Adrenal gland (tissue), 12 donors: ENCODE results near the gene ASB1. TPM values are rescaled to one million over a fixed set of nuclear protein-coding genes. Genes with fewer than 3 reads are reported as not detected.

Experiments
- DNase-seq, 7 donors: peaks; one replicate each; pipeline ENCODE4 v3.0.0-alpha.2; 2019 to 2020
- H3K27ac ChIP-seq, 5 donors: fragments of 200-600 bp; sonication (generic) in 4 of 5; 1 replicate in 3 of 5; 2 replicates in 2 of 5; pipeline versions ENCODE4 v1.5.1 to v1.8.0; 2016 to 2020; ENCODE audit warnings: mild to moderate bottlenecking in 1 of 5
- H3K27me3 ChIP-seq: fragments of 200-600 bp; 2 replicates; pipeline ENCODE4 v1.8.0; 2021
- H3K36me3 ChIP-seq, 2 donors: fragments of 200-600 bp; replicated peaks in 1 of 2; 1 replicate in 1 of 2; 2 replicates in 1 of 2; pipeline versions ENCODE4 v1.5.1 to v1.8.0; 2018 to 2022
- H3K4me1 ChIP-seq, 2 donors: fragments of 200-600 bp; replicated peaks in 1 of 2; 1 replicate in 1 of 2; 2 replicates in 1 of 2; pipeline versions ENCODE4 v1.5.1 to v1.8.0; 2018 to 2021
- H3K4me3 ChIP-seq, 4 donors: fragments of 200-600 bp; sonication (generic) in 3 of 4; one replicate each; pipeline ENCODE4 v1.5.1; 2016 to 2018
- H3K9me3 ChIP-seq, 3 donors: fragments of 200-600 bp; sonication (generic) in 1 of 3; replicated peaks in 1 of 3; 1 replicate in 2 of 3; 2 replicates in 1 of 3; pipeline versions ENCODE4 v1.5.1 to v1.8.0; 2016 to 2021
- POLR2A ChIP-seq, 2 donors: fragments of 450-650 bp; IDR thresholded peaks; one replicate each; pipeline ENCODE4 v1.6.1; 2017; ENCODE audit warnings: antibody characterized with exemption in 2 of 2, mild to moderate bottlenecking in 2 of 2, moderate library complexity in 1 of 2
- WGBS, 4 donors: extraction: QIAGEN DNeasy Blood & Tissue Kit in 2 of 4; methylation state at CpG; one replicate each; pipeline versions ENCODE4 v1.1.5 to v1.1.7; 2013 to 2017; 5-methylcytosine and 5-hydroxymethylcytosine counted together
- intact Hi-C, 2 donors: fragments of 100-400 bp; cut with DNase I; formaldehyde crosslinking; loops; one replicate each; pipeline versions ENCODE4 v1.14.1 to v1.15.0; 2022 to 2023
- polyA plus RNA-seq, 3 donors: library from polyadenylated mRNA; stranded (reverse); fragments of 200-250 nt in 2 of 3; fragments of 350-450 nt in 1 of 3; fragmentation: Illumina TruSeq in 1 of 3; extraction: RNeasy Lipid Tissue Mini Kit (QIAGEN cat#74804) in 1 of 3; gene quantifications; one replicate each; pipeline ENCODE4 v1.2.3, GENCODE V29; 2013 to 2014
- total RNA-seq, 9 donors: library from RNA; depleted of rRNA in 4 of 9; stranded (reverse); fragments of >200 nt in 4 of 9; fragments of 120-200 nt in 1 of 9; fragmentation: NEBNext Ultra II Directional in 1 of 9; extraction: Animal tissue kit (Norgen Biotek cat#: 25700) in 1 of 9; gene quantifications; one replicate each; pipeline versions ENCODE4 v1.1.0 to v1.2.4, GENCODE V29; 2013 to 2023
- TF ChIP-seq, protein P1 (sequence below), 6 experiments: fragments of 450-650 bp in 4 of 6; fragments of 200-600 bp in 2 of 6; sonication (generic) in 1 of 6; IDR thresholded peaks; 1 replicate in 5 of 6; 2 replicates in 1 of 6; pipeline versions ENCODE4 v1.5.1 to v1.8.0; 2016 to 2021; ENCODE audit warnings: antibody characterized with exemption in 6 of 6, mild to moderate bottlenecking in 2 of 6, moderate library complexity in 1 of 6
- donor health status: healthy with polysubstance abuse.
- donor health status: Bipolar disorder and iron deficiency.
- donor health status: DM: yes; HTN: yes; CAD: no.
- donor health status: DM: no; HTN: no; CAD: no.
- donor health status: DM: no; HTN: no; CAD: no.
- donor health status: DM: yes; HTN: yes; CAD: no.

ASB1 gene
- total and polyA plus RNA-seq, 12 donors, result 12.2 to 28.8 (median 19.6) TPM

- H3K9me3 ChIP-seq, result peaks cover 0 to 7% (median 0%) of the 10 kb centered on the region in 3 donors
- H3K27ac ChIP-seq, result no peak overlapping the region
- TF ChIP-seq, protein P1, sequence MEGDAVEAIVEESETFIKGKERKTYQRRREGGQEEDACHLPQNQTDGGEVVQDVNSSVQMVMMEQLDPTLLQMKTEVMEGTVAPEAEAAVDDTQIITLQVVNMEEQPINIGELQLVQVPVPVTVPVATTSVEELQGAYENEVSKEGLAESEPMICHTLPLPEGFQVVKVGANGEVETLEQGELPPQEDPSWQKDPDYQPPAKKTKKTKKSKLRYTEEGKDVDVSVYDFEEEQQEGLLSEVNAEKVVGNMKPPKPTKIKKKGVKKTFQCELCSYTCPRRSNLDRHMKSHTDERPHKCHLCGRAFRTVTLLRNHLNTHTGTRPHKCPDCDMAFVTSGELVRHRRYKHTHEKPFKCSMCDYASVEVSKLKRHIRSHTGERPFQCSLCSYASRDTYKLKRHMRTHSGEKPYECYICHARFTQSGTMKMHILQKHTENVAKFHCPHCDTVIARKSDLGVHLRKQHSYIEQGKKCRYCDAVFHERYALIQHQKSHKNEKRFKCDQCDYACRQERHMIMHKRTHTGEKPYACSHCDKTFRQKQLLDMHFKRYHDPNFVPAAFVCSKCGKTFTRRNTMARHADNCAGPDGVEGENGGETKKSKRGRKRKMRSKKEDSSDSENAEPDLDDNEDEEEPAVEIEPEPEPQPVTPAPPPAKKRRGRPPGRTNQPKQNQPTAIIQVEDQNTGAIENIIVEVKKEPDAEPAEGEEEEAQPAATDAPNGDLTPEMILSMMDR (IDR thresholded peaks at IDR 0.05), result no peak
- no peak for TF ChIP-seq POLR2A (IDR thresholded peaks at IDR 0.05)
- H3K36me3 ChIP-seq, result no peaks in the 10 kb centered on the region
- intact Hi-C loops, result no loop called here
- 78 to 90% (median 86%) methylated on average over 1 of the region's 1 CpG for WGBS, 4 donors
- H3K4me3 ChIP-seq, result no peak overlapping the region
- DNase-seq, result no peak
- H3K4me1 ChIP-seq, result no peaks in the 10 kb centered on the region
- H3K27me3 ChIP-seq, result no peaks in the 10 kb centered on the region
Observed at GRCh38 chr2:238469155-238469554, 42.4 kb downstream of the ASB1 start.

DNA sequence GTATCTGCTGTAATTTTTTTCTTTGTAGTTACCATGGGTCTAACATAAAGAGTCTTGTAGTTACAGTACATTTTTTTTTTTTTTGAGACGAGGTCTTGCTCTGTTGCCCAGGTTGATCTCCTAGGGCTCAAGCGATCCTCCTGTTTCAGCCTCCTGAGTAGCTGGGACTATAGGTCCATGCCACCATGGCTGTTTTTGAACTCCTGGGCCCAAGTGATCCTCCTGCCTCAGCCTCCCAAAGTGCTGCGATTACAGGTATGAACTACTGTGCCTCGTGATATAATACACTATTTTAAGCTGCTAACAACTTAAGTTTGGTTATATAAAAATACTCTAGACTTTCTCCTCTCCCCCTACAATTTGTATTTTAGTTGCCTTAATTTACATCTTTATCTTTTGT, 46.3 kb downstream of the ASB1 start:
- no peak for TF ChIP-seq POLR2A (IDR thresholded peaks at IDR 0.05)
- TF ChIP-seq, protein P1 (IDR thresholded peaks at IDR 0.05), result no peak
- intact Hi-C loops, result no loop called here
- no peaks in the 10 kb centered on the region for H3K36me3 ChIP-seq
- H3K27ac ChIP-seq, result no peak overlapping the region
- no peak for DNase-seq
- no peak overlapping the region for H3K4me3 ChIP-seq
- WGBS, 4 donors, result 90 to 98% (median 91%) methylated on average over 4 of the region's 4 CpGs
- H3K9me3 ChIP-seq, result peaks cover 0 to 7% (median 0%) of the 10 kb centered on the region in 3 donors
- H3K4me1 ChIP-seq, result no peaks in the 10 kb centered on the region
- H3K27me3 ChIP-seq, result no peaks in the 10 kb centered on the region

DNA sequence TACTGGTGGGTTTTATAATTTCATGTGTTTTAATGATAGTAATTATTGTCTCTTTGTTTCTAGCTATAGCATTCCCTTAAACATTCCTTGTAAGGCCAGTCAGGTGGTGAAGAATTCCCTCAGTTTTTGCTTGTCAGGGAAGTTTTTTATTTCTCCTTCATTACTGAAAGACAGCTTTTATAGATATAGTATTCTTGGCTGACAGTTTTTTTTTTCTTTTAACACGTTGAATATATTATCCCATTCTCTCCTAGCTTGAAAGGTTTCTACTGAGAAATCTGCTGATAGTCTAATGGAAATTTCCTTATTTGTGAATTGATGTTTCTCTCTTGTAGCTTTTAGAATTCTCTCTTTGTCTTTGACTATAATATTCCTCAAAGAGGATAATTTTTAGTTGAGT, 46.8 kb downstream of the ASB1 start:
- Histone ChIP-seq H3K27ac (no peak overlapping the region), H3K9me3 (peaks cover 0 to 7% (median 2%) of the 10 kb centered on the region in 3 donors), H3K27me3 (no peaks in the 10 kb centered on the region), H3K4me3 (no peak overlapping the region), H3K4me1 (no peaks in the 10 kb centered on the region), H3K36me3 (no peaks in the 10 kb centered on the region)
- no peak for TF ChIP-seq POLR2A (IDR thresholded peaks at IDR 0.05)
- no peak for DNase-seq
- intact Hi-C loops, result no loop called here
- 70 to 88% (median 80%) methylated on average over 1 of the region's 1 CpG for WGBS, 4 donors

DNA sequence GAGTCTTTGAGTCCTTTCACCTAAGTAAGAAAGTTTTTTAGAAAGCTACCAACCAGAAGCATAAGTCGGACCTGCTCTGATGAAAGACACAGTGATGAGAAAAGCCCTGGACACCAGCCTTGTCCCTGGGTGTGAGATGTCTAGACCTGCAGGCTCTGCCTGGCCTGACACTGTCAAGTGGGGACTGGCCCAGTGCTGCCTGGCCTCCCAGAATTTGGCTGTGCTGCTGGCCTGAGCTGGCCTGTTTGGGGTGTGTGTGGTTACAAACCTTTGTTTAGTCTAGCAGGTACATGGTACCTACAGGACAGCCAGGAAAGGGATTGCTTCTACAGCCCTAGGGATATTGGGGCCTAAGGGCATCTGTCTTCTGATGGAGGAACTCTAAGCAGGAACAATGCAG, 48.3 kb downstream of the ASB1 start:
- peaks cover 0 to 7% (median 6%) of the 10 kb centered on the region in 3 donors for H3K9me3 ChIP-seq
- DNase-seq, result peak in 1 of 7 donors; percentile 13

DNA sequence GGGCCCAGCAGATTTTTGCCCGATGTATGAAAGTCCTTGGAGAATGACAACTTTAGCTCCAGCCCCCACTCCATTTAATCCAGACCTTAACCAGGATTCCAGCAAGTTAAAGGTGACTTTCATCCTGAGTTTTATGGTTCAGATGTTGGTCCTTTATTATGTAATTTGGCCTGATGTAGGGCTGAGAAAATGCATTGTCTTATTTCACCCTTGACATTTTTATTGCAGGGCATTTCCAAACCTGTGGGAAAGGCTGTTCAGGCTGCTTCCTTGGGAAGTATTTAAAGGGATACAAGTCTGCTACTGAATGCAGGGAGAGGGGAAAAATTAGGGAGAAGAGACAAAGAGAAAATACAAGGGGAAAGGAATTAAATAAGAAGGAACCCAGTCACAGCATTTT, 48.8 kb downstream of the ASB1 start:
- intact Hi-C loops, result no loop called here
- peaks cover 0 to 7% (median 6%) of the 10 kb centered on the region in 3 donors for H3K9me3 ChIP-seq
- 25 to 45% (median 38%) methylated on average over 1 of the region's 1 CpG for WGBS, 4 donors

More for the DNA sequence above, 48.3 kb downstream of the ASB1 start:
- Histone ChIP-seq H3K27ac (no peak overlapping the region), H3K27me3 (no peaks in the 10 kb centered on the region), H3K4me3 (no peak overlapping the region), H3K4me1 (no peaks in the 10 kb centered on the region), H3K36me3 (no peaks in the 10 kb centered on the region)
- 60 to 94% (median 86%) methylated on average over 1 of the region's 1 CpG for WGBS, 4 donors
- TF ChIP-seq POLR2A (IDR thresholded peaks at IDR 0.05), result no peak
- TF ChIP-seq, protein P1 (IDR thresholded peaks at IDR 0.05), result no peak
- intact Hi-C loops, result no loop called here

More for the DNA sequence above, 48.8 kb downstream of the ASB1 start:
- H3K27me3 ChIP-seq, result no peaks in the 10 kb centered on the region
- H3K4me1 ChIP-seq, result no peaks in the 10 kb centered on the region
- no peak for TF ChIP-seq POLR2A (IDR thresholded peaks at IDR 0.05)
- TF ChIP-seq, protein P1 (IDR thresholded peaks at IDR 0.05), result no peak
- no peak overlapping the region for H3K27ac ChIP-seq
- no peak overlapping the region for H3K4me3 ChIP-seq
- DNase-seq, result no peak
- no peaks in the 10 kb centered on the region for H3K36me3 ChIP-seq
